Loucy (cell line): ENCODE data around the gene RDH12.

Experiments
- CTCF ChIP-seq: fragments of 200-600 bp; sonication (generic); conservative IDR thresholded peaks from 2 replicates; pipeline ENCODE4 v1.5.1; 2014; ENCODE audit warnings: mild to moderate bottlenecking, antibody characterized with exemption, low read length
- EZH2phosphoT487 ChIP-seq: fragments of 200-600 bp; IDR thresholded peaks from 2 replicates; pipeline ENCODE4 v1.6.1; 2018; ENCODE audit warnings: antibody characterized with exemption, mild to moderate bottlenecking, moderate library complexity, borderline replicate concordance

DNA sequence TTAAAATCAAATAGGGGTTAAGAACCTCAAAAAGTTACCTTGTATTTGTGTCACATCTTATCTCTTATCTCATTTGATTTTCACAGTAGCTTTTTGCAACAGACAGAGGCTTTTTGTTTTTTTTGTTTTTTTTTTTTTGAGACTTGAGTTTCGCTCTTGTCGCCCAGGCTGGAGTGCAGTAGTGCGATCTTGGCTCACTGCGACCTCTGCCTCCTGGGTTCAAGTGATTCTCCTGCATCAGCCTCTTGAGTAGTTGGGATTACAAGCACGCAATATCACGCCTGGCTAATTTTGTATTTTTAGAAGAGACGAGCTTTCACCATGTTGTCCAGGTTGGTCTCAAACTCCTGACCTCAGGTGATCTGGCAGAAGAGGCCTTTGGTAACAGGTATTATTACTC lies 25.7 kb downstream of the RDH12 start:
- TF ChIP-seq CTCF = no peak
- no peak for TF ChIP-seq EZH2phosphoT487
